Choroid plexus epithelial cell (primary cell): ENCODE results near the gene FAM222B.
"Not testable (repeated sequence)": the region's sequence is repeated elsewhere in the genome, so short reads cannot be mapped to it uniquely, and the experiment has no call there.

Source experiments
- DNase-seq: peaks from one replicate; pipeline ENCODE4 v3.0.0-alpha.2; 2010; ENCODE audit warnings: low read depth
- H3K4me3 ChIP-seq: 2 replicates; pipeline ENCODE4 v1.5.1; 2011; ENCODE audit warnings: low read depth, mild to moderate bottlenecking, control low read depth, low read length, moderate library complexity
- TF ChIP-seq, protein P1 (sequence below): conservative IDR thresholded peaks from 2 replicates; pipeline ENCODE4 v1.5.1; 2011; ENCODE audit warnings: low read depth, mild to moderate bottlenecking, control low read depth, inconsistent platforms, low read length, moderate library complexity

The FAM222B gene

GRCh38 chr17:28728364-28729200 is 114.0 kb downstream of the FAM222B start, which contains the start of gene NEK8:
NEK8 (plus strand) TSS chr17:28728788; CDS start chr17:28728814, 26 bp downstream.
- H3K4me3 ChIP-seq = peak within 1 kb of the TSS; percentile 93
- DNase-seq = peak; percentile 94
- TF ChIP-seq, protein P1, sequence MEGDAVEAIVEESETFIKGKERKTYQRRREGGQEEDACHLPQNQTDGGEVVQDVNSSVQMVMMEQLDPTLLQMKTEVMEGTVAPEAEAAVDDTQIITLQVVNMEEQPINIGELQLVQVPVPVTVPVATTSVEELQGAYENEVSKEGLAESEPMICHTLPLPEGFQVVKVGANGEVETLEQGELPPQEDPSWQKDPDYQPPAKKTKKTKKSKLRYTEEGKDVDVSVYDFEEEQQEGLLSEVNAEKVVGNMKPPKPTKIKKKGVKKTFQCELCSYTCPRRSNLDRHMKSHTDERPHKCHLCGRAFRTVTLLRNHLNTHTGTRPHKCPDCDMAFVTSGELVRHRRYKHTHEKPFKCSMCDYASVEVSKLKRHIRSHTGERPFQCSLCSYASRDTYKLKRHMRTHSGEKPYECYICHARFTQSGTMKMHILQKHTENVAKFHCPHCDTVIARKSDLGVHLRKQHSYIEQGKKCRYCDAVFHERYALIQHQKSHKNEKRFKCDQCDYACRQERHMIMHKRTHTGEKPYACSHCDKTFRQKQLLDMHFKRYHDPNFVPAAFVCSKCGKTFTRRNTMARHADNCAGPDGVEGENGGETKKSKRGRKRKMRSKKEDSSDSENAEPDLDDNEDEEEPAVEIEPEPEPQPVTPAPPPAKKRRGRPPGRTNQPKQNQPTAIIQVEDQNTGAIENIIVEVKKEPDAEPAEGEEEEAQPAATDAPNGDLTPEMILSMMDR = no peak

- peak; percentile 96 for DNase-seq
- TF ChIP-seq, protein P1 = peak; percentile 97
- peak overlapping the region; percentile 69 for H3K4me3 ChIP-seq
These were observed 115.7 kb downstream of the FAM222B start for GRCh38 chr17:28726627-28727491.

GRCh38 chr17:28726226-28726626 is 116.4 kb downstream of the FAM222B start, which contains the start of gene TLCD1:
TLCD1 (minus strand) TSS chr17:28726233; CDS start chr17:28726097, 136 bp downstream.
- peak within 1 kb of the TSS; percentile 69 for H3K4me3 ChIP-seq
- DNase-seq = peak; percentile 35
- TF ChIP-seq, protein P1 = no peak

DNA sequence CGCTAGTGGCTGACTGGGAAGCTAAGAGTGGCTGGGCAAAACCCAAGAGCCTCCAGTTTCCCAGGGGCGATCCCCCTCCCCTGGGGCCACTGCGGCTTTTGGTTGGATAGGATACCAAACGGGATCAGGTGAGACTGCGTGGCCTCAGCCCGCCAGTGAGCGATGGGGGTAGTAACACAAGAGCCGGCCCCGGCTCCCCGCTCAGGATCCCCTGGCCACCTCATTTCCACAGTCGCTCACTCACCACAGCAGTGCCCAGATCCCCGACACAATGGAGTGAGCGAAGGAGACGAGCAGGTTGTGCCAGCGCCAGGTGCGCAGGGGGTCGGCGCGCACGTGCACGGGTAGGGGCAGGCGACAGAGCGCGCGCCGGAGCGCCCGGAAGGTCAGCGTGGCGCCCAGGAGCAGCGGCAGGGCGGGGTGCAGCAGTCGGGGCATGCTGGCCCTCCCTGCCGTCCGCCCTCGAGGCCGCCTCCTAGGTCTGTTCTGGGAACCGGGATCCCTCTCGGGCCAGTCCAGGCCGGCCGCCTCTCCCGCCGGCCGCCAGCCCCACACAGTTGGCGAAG is 116.8 kb downstream of the FAM222B start:
- peak overlapping the region; percentile 69 for H3K4me3 ChIP-seq

DNA sequence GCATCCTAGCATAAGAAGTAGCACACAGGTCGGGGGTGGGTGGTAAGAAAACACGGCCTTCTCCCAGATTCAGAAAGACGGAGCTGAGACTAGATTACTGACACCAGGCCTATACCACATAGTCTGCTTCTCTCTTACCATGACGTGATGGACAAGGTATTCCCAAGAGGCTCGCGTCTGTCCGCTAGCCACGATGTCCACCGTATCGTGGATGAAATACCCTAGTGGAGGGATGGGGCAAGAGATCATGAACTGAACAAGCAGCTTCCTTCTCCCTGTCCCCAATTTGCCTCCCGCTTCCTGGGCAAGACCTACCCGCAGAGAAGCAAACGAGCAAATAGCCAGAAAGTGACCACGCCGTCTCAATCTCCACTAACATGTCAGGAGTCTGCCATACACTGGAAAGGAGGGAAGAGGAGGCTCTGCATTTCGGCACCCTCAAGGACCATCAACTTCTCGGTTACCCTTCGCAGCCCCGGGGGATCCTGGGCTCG is 117.4 kb downstream of the FAM222B start:
- DNase-seq = peak; percentile 58
- H3K4me3 ChIP-seq = peak overlapping the region; percentile 69
- TF ChIP-seq, protein P1 = peak; percentile 5

More for the DNA sequence above, 116.8 kb downstream of the FAM222B start:
- TF ChIP-seq, protein P1 = no peak
- DNase-seq = peak; percentile 65

GRCh38 chr17:28724500-28725165 is 118.0 kb downstream of the FAM222B start:
- TF ChIP-seq, protein P1 = no peak
- peak overlapping the region; percentile 69 for H3K4me3 ChIP-seq

GRCh38 chr17:28723836-28724499 is 118.6 kb downstream of the FAM222B start:
- not testable (repeated sequence) for DNase-seq, H3K4me3 ChIP-seq

More at GRCh38 chr17:28724500-28725165, 118.0 kb downstream of the FAM222B start:
- no peak for DNase-seq
